GM12873 (cell line): ENCODE measurements around the gene MEG3.

Source experiments
- CTCF ChIP-seq: IDR thresholded peaks from 2 replicates; pipeline ENCODE4 v1.5.1; 2012; ENCODE audit warnings: low read depth, mild to moderate bottlenecking, moderate library complexity, low read length, control low read depth; ENCODE audit not compliant: insufficient read depth; ENCODE audit errors: missing control alignments

The MEG3 gene

GRCh38 chr14:100785338-100785615, 40.6 kb upstream of the MEG3 start:
- TF ChIP-seq CTCF: no peak

GRCh38 chr14:100785626-100786025, 40.3 kb upstream of the MEG3 start:
- no peak for TF ChIP-seq CTCF

- TF ChIP-seq CTCF: no peak
These were observed 39.8 kb upstream of the MEG3 start for GRCh38 chr14:100786131-100786530.

- TF ChIP-seq CTCF: no peak
These were observed 39.2 kb upstream of the MEG3 start for GRCh38 chr14:100786576-100787219.

GRCh38 chr14:100787659-100788058, 38.3 kb upstream of the MEG3 start:
- no peak for TF ChIP-seq CTCF

GRCh38 chr14:100788517-100788916, 37.4 kb upstream of the MEG3 start:
- no peak for TF ChIP-seq CTCF

- no peak for TF ChIP-seq CTCF
These were observed 37.0 kb upstream of the MEG3 start for GRCh38 chr14:100788942-100789341.
